Mucosa of gallbladder (tissue), 1 donor: ENCODE measurements around the gene SBK1. TPM values are rescaled to one million over a fixed set of nuclear protein-coding genes. Genes with fewer than 3 reads are reported as not detected.
A peak's percentile ranks its signal among the peaks of the same experiment; 100 is the strongest.
"Not testable (repeated sequence)": the region's sequence is repeated elsewhere in the genome, so short reads cannot be mapped to it uniquely, and the experiment has no call there.

Source experiments
- DNase-seq: peaks from one replicate; pipeline ENCODE4 v3.0.0-alpha.2; 2020; ENCODE audit warnings: low spot score
- total RNA-seq: library from RNA; stranded (reverse); gene quantifications from one replicate; pipeline ENCODE4 v1.2.1, GENCODE V29; 2021
- donor health status: DM: no; HTN: no; CAD: no.

SBK1 gene
- total RNA-seq, 1 donor from 2014 or later: 0.89 TPM

DNA sequence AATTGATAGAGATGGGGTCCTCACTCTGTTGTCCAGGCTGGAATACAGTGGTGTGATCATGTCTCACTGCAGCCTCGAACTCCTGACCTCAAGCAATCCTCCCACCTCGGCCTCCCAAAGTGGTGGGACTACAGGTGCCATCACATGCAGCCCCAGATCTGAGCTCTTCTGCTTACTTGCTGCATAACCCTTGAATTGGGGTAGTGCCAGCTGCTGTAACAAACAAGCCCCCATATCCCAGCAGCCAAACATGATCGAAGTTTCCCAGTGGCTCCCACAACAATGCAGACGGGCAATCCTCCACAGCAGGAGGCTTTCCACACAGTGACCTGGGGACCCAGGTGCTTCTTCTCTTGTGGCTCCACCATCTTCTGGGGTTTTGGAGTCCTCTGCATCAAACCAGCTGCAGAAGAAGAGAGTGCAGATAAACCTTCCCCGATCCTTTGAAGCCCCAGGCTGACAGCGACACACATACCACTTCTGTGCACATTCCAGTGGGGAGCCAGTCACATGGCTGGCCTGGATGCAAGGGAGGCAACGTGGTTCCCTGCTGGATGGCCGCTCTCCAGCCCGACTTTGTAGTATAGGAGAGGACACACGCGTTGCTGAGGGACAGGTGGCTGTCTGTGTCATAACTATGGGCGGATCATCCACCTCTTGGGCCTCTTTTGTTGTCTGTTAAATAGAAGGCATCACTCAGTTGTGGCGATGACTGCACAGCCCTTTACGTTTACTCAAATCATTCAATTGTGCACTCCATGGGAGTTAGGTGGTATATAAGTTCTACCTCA, 16.7 kb downstream of the SBK1 start:
- DNase-seq: no peak

DNA sequence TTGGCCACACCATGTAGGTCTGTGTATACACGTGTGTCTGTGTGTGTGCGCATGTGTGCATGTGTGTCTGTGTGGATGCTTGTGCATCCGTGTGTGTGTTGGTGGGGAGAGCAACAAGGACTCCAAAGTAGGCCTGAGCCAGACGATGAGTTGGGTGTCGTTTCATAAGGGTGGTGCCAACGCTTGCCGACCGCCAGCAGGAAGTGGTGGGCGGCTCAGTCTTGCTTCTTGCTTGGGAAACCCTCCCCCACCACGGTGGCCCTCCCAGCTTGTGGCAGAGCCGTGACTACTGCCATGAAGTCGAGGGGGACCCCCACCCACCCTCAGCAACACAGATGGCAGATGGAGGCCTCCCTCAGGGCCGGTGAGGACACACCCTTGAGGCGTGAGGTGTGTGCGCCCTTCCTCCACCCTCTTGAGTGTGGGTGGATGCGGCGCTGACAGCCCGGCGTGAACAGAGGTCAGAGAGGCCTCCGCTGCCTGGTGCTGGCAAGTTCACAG, 17.5 kb downstream of the SBK1 start:
- peak; percentile 17 for DNase-seq

DNA sequence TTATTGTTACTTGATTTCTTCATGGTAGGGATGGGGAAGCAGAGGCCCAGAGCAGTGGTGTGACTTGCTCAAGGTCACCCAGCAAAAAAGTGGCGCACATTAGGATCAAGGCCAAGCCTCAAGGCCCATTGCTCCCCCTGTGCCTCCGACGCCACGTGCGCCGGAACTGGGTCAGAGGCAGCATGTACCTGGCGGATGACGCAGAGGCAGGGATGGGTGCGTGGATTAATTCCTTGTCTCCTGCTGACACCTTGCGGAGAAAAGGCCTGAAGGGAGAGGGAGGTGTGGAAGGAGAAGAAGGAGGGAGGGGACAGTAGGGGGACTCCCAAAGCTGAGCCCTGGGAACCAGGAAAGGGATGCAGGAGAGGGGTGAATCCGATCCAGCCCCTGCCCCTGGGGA, 18.5 kb downstream of the SBK1 start:
- DNase-seq: no peak

DNA sequence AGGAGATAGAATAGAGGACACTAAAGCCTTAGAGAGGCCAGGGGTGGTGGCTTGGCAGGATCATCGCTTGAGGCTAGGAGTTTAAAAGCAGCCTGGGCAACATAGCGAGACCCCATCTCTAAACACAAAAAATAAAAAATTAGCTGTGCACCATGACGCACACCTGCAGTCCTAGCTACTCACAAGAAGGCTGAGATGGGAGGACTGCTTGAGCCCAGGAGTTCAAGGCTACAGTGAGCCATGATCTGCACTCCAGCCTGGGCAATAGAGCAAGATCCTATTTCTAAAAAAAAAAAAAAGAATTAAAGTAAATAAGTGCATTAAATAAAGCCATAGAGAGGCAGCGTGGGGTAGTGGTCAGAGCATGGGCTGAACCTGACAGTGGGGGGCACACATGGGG, 19.1 kb downstream of the SBK1 start:
- DNase-seq: no peak

DNA sequence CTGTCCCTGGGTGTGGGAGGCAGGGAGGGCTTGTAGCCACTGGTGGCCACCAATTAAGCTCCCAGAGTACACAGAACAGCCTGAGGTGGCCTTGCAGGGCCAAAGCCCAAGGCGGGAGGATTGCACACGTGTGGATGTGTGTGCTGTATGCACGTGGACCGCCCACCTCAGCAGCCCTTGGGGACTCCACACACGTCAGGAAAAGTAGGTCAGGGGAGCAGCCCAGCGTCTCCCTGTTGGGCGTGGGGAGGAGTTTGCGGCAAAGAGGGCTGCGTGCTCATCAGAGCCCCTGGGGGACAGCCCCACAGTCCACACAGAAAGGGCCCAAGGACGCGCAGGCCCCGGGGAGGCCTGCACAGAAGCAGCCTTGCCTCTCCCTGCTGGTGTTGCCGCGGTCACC, 19.6 kb downstream of the SBK1 start:
- no peak for DNase-seq

DNA sequence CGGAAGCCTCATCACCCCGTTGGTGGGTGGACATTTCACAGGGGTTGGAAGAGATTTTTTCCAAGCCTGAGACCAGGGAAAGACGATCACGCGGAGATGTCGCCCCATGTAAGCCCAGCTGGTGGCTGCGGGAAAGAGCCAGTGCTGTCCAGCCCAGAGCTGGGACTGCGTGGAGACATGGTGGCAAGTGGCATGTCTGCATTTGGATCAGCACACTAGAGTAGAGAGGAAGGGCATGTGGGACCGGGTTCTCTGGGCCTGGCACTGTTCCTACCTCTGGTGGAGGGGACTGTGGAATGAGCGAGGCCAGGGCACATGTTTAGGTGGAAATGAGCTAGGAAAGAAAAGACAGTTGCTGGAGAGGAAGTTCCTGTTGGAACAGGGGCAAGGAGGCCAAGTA, 20.0 kb downstream of the SBK1 start:
- no peak for DNase-seq

DNA sequence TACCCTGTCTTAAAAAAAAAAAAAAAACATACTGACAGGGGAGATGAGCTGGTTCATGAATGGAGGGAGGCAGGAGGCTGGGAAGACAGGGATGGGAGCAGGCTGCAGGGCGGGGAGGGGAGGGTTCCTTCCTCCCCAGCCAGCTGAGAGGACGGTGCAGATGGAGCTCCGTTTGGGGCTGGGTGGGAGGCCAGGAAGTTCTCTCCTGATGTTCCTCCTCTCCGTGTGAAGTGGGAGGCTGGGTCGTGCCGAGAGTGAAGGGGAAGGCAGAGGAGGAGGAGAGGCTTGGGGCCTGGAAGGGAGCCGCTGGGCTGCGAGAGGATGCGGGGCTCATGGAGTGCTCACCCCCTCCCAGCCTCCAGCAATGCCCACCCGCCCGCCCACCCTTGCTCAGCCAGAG, 21.3 kb downstream of the SBK1 start:
- no peak for DNase-seq

DNA sequence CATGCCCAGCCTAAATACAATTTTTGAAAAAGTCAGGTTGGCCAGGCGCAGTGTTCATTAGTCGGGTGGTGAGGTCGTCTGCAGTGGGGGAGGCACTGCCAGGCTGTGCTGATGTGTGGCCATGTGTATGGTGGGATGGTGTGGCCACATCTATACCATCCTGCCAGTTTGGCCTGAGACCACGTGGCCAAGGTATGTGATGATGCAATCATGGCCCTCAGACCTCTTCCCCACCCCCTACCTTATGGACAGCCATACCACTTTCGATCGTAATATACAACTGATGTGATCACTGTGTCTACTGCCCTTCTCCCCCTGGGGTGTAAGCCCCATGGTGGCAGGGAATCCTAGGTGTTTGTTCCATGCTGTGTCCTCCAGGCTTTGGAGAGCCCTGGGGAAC, 23.7 kb downstream of the SBK1 start:
- DNase-seq: no peak

DNA sequence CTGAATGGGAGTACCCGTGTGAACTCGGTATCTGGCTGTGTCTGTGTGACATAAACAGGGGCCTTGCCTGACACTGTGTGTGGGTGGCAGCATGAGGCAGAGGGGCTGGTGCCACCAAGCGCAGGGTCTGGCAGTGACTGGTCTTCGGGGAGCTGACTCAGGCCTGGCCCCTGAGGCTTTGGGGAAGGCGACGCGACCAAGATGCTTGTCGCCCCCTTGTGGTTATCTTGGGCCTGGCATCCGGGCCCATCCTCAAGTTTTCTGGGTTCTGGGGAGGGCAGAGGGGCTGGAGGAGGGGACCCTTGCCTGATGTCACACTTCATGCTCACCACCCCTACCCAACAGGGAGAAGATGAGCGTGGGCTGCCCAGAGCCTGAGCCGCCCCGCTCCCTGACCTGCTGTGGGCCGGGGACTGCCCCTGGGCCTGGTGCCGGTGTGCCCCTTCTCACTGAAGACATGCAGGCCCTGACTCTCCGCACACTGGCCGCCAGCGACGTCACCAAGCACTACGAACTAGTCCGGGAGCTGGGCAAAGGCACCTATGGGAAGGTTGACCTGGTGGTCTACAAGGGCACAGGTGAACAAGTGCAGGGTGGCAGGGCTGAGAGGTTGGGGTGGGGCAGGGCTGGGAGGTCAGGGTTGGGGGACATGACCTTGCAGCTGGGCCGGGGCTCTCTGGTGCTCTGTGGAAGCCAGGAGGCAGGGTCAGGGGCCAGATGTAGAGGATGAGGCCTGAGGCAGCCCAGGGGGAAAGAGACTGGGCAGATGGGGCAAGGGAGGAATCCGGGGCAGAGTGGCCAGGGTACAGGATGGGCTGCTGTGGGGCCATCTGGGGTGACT, 24.9 kb downstream of the SBK1 start:
- DNase-seq: peak; percentile 44

DNA sequence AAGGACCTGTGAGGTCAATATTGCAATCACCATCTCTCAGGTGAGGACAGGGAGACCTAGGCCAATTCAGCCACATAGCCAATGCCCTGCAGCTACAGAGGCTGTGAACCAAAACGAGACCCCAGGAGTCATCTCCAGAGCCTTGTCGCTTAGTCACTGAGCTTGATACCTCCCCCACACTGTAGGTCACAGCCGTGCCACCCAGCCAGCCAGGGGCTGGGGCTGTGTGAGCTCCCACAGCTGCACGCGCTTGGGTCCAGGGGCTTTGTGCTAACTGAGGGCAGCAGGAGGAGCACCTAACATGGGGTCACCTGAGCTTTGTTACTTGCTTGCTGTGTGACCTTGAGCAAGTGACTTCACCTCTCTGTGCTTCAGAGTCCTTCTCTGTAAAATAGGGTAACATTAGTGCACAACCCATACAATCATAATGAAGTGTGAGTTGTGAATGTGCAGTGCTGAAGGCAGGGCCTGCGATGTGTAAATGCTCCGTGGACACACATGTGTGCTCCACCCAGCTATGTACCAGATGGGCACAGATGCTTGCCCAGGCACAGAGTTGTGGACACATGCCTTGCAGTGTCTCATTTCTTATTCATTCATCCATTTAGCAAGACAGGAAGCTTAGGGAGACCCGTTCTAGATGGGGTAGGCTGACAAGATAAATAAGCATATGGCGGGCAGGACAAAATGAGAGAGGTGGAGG, 25.9 kb downstream of the SBK1 start:
- no peak for DNase-seq

DNA sequence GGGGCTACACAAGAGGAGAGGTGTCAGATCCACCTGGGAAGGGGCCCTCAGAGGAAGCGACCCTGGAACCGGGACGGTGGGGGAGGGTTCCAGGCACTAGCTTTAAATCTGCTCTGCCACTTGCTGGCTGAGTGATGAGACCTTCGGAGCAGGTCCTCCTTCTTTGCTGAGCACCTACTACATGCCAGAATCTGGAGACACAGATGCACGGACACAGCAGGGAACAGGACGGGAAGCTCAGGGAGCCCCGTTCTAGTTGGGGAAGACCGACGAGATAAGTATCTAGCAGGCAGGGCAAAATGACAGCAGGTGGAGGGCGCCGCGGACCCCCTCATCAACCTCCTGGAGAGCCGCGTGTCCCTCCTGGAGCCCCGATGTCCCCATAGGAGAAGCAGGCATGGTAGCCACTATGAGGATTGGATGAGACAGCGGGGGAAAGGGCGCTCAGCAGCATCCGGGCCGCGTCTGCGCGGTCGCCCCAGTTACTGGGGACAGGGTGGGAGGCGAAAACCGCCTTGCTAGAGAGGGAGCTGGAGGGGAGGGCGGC, 27.2 kb downstream of the SBK1 start:
- DNase-seq: no peak

DNA sequence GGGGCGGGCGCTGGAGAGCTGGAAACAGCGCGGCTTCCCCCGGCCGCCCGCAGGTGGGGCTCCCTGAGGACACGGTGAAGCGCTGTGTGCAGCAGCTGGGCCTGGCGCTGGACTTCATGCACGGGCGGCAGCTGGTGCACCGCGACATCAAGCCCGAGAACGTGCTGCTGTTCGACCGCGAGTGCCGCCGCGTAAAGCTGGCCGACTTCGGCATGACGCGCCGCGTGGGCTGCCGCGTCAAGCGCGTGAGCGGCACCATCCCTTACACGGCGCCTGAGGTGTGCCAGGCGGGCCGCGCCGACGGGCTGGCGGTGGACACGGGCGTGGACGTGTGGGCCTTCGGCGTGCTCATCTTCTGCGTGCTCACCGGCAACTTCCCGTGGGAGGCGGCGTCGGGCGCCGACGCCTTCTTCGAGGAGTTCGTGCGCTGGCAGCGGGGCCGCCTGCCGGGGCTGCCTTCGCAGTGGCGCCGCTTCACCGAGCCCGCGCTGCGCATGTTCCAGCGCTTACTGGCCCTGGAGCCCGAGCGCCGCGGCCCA, 27.8 kb downstream of the SBK1 start:
- DNase-seq: no peak

DNA sequence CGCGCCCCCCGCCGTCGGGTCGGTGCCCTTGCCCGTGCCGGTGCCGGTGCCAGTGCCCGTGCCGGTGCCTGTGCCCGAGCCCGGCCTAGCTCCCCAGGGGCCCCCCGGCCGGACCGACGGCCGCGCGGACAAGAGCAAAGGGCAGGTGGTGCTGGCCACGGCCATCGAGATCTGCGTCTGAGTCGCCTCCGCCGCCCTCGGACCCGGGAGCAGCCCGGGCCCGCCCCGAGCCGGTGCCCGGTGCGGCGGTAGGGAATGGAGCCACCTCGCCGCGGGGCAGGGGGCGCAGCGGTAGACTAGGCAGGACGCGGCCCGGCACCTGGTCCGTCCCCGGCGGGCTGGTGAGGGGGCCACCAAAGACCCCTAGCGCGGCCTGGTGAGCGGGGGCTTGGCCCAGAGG, 28.4 kb downstream of the SBK1 start:
- DNase-seq: no peak

DNA sequence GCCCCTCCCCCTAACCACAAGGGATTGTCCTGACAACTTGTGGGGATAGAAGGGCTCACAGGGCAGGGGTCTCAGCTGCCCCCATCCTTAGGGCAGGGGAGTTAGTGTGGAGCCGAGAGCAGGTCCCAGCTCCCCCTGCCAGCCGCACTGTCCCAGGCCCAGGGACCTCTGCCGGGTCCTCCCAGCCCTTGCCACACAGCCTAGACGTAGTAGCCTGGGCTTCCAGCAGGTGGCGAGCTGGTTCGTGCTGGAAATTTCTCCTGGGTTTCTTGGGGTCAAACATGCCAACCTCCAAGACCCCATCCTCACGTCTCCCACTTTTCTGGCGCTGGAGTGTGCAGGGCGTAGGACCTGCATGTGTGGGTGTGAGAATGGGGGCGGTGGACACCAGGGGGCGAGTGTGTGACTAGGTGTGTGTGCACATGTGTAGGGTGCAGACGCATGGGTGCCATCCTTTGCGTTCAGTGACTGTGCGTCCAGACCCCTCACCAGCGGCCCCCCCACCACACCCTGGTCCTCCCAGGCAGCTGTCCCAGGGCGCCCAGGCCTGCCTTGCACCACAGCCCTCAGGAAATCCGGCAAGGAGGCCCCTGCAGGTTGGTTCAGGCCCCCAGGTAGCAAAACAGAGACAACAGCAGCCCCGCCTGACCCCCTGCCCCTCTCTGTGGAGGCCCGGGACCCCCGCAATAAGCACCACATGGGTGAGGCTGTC, 29.5 kb downstream of the SBK1 start:
- DNase-seq: no peak

DNA sequence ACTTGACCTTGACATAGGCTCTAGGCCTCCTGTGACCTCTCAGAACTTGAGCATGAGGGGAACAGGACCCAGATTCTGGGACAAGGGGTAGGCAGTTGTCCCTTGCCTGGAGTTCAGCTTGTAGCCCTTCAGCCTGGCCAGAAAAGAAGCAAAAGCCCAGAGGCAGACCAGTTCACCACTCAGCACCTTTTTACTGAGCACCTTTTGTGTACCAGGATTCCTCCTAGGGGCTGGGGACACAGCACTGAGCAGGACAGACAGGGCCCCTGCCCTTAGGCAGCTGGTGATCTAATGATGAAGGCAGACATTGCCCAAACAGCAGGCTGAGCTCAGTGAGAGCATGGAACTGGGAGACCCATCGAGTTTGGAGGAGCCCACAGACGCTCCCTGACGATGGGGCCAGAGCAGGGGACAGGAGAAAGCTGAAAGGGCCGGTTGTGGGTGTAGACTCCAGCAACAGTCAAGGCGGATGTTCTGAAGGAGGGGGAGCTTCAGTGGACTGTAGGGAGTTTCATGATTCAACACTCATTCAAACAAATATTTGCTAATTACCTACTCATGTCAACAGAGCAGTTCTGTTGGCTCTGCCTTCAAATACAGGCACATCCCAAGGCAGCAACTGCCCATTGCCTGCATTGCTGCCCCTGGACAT, 32.0 kb downstream of the SBK1 start:
- no peak for DNase-seq

DNA sequence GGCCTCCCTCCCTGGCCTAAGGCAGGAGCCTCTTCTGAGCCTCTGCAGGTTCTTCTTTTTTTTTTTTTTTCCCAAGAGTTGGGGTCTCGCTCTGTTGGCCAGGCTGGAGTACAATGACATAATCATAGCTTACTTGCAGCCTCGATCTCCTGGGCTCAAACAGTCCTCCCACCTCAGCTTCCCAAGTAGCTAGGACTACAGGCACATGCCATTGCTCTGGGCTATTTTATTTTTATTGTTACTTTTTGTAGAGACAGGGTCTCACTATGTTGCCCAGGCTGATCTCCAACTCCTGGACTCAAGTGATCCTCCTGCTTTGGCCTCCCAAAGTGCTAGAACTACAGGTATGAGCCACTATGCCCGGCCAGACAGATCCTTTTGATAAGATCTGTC, 32.6 kb downstream of the SBK1 start:
- DNase-seq: no peak

DNA sequence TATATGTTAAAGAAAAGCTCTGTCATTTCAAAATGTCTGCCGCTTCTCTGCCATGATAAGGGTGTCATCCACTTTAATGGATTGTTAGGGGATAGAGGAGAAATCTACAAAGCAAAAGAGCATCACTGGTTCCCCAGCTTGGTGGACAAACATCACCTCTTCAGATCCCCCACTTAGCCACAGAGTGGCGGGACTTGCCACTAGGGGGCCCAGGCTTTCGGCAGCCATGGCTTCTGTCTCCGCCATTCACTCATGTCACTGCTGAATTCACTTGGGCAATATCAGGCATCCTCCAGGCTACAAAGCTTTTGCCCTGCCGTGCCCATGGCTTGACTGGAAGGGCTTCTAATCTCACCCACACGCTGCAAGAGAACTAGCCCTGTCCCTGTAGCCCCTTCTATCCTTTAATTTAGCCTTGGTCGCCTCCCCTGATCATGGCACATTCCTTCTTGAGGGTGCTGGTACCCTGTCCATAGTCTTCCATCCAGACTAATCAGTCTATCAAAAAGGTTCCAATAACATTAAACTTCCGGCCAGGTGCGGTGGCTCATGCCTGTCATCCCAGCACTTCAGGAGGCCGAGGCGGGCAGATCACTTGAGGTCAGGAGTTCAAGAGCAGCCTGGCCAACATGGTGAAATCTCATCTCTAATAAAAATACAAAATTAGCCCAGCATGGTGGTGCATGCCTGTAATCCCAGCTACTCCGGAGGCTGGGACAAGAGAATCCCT, 34.7 kb downstream of the SBK1 start:
- peak; percentile 38 for DNase-seq

DNA sequence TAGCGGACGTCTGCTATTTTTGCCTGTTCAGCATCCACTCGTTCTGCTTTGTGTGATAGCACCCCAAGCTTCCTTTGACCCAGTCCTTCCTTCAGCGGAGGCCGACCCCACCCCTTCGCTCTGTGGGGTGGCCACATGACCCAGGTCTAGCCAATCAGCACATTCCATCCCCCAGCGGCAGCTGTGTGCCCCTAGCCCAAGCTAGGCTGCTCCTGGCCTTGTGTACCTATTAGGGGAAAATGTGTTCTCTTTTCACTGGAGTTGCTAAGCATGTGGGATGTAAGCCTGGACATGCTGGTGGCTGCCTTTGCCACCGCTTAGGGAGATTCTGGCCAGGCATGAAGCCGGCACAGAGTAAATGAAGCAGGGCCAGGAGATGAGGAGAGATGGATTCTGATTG, 37.9 kb downstream of the SBK1 start:
- not testable (repeated sequence) for DNase-seq

DNA sequence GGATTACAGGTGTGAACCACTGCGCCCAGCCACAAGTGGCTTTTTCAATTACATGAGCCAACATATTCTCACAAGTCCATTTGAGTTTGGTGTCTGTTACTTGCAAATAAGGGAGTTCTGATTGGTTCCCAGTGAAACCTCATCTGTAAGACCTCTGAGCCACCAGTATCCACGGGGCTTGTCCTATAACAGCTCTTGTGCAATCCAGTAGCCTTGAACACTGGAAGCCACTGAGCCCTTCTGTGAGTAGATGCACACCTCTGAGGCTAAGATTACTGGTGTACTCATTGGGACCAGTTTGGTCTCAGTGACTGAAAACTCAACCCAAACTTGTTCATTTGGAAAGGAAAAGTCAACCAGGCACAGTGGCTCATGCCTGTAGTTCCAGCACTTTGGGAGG, 38.7 kb downstream of the SBK1 start:
- DNase-seq: not testable (repeated sequence)

DNA sequence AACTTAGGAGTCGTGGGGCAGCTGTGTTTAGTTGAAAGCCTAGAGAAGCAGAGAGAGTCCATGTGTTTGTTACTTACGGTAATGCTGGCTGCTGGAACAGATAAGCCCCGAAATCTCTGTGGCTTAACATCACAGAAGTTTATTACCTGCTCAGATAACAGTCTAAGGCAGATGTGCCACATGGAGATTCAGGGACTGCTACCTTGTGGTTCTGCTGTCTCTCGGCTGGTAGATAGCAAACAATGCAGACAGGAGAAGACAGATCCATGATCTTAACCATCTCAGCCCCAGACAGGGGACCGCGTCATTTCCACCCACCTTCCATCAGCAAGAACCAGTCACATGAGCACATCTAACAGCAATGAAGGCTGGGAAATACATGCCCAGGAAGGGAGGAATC, 40.3 kb downstream of the SBK1 start:
- not testable (repeated sequence) for DNase-seq
